Testis (tissue), 3 donors: Measurements from ENCODE around the gene FGFBP3. TPM values are rescaled to one million over a fixed set of nuclear protein-coding genes. Genes with fewer than 3 reads are reported as not detected.

Experiments
- DNase-seq: peaks from one replicate; pipeline ENCODE4 v3.0.0-alpha.2; 2019
- H3K27ac ChIP-seq, 2 donors: fragments of 200-600 bp; sonication (generic); one replicate each; pipeline ENCODE4 v1.5.1; 2019
- H3K27me3 ChIP-seq: fragments of 200-600 bp; sonication (generic); one replicate; pipeline ENCODE4 v1.5.1; 2019
- H3K36me3 ChIP-seq: fragments of 200-600 bp; sonication (generic); one replicate; pipeline ENCODE4 v1.5.1; 2017; ENCODE audit warnings: low read depth; ENCODE audit errors: missing control alignments
- H3K4me1 ChIP-seq: fragments of 200-600 bp; sonication (generic); one replicate; pipeline ENCODE4 v1.5.1; 2019
- H3K4me3 ChIP-seq, 2 donors: fragments of 200-600 bp; sonication (generic); one replicate each; pipeline ENCODE4 v1.5.1; 2017 to 2019
- H3K9me3 ChIP-seq: fragments of 200-600 bp; sonication (generic); one replicate; pipeline ENCODE4 v1.5.1; 2017
- POLR2A ChIP-seq: fragments of 450-650 bp; IDR thresholded peaks from one replicate; pipeline ENCODE4 v1.6.1; 2017; ENCODE audit warnings: antibody characterized with exemption, mild to moderate bottlenecking, moderate library complexity
- WGBS, 2 donors: methylation state at CpG; one replicate each; pipeline ENCODE4 v1.1.5; 2018; 5-methylcytosine and 5-hydroxymethylcytosine counted together
- intact Hi-C: fragments of 100-400 bp; cut with DNase I; formaldehyde crosslinking; loops from one replicate; pipeline ENCODE4 v1.15.1; 2023; ENCODE audit warnings: low total_unique reads
- polyA plus RNA-seq: library from polyadenylated mRNA; stranded (reverse); fragments of 350-450 nt; fragmentation: Illumina TruSeq; extraction: RNeasy Lipid Tissue Mini Kit (QIAGEN cat#74804); gene quantifications from one replicate; pipeline ENCODE4 v1.2.3, GENCODE V29; 2014; ENCODE audit warnings: low read depth, low replicate concordance; ENCODE audit not compliant: insufficient read depth
- total RNA-seq, 2 donors: library from RNA; depleted of rRNA; stranded (reverse); fragments of >200 nt; gene quantifications; one replicate each; pipeline ENCODE4 v1.2.3, GENCODE V29; 2016
- TF ChIP-seq, protein P1 (sequence below), 3 experiments: fragments of 450-650 bp in 2 of 3; fragments of 200-600 bp in 1 of 3; sonication (generic) in 1 of 3; IDR thresholded peaks; one replicate each; pipeline ENCODE4 v1.5.1; 2016 to 2019; ENCODE audit warnings: antibody characterized with exemption in 3 of 3, mild to moderate bottlenecking in 2 of 3, moderate library complexity in 1 of 3

Gene FGFBP3
- total and polyA plus RNA-seq, 3 donors from 2014 or later: 0.82 to 1.4 (median 0.93) TPM

DNA sequence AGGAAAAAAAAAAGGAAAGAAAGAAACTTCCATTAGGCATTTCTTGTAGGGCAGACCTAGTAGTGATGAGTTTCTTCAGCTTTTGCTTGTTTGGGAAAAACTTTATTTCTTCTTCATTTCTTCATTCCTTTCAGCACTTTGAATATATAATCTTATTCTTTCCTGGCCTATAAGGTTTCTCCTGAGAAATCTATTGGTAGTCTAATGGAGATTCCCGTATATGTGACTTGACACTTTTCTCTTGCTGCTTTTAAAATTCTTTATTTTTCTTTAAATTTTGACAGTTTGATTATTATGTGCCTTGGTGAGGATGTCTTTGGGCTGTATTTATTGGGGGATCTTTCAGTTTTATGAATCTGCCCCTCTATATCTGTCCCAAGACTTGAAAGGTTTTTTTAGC lies 10.4 kb upstream of the FGFBP3 start:
- no peak for DNase-seq
- H3K4me3 ChIP-seq: no peak overlapping the region
- no peaks in the 10 kb centered on the region for H3K27me3 ChIP-seq
- intact Hi-C loops: no loop called here
- no peaks in the 10 kb centered on the region for H3K36me3 ChIP-seq
- peaks cover 2% of the 10 kb centered on the region for H3K4me1 ChIP-seq
- WGBS, 2 donors: 83 to 93% methylated on average over 1 of the region's 1 CpG
- no peaks in the 10 kb centered on the region for H3K9me3 ChIP-seq
- TF ChIP-seq POLR2A: no peak
- TF ChIP-seq, protein P1, sequence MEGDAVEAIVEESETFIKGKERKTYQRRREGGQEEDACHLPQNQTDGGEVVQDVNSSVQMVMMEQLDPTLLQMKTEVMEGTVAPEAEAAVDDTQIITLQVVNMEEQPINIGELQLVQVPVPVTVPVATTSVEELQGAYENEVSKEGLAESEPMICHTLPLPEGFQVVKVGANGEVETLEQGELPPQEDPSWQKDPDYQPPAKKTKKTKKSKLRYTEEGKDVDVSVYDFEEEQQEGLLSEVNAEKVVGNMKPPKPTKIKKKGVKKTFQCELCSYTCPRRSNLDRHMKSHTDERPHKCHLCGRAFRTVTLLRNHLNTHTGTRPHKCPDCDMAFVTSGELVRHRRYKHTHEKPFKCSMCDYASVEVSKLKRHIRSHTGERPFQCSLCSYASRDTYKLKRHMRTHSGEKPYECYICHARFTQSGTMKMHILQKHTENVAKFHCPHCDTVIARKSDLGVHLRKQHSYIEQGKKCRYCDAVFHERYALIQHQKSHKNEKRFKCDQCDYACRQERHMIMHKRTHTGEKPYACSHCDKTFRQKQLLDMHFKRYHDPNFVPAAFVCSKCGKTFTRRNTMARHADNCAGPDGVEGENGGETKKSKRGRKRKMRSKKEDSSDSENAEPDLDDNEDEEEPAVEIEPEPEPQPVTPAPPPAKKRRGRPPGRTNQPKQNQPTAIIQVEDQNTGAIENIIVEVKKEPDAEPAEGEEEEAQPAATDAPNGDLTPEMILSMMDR (IDR thresholded peaks at IDR 0.05): no peak
- no peak overlapping the region for H3K27ac ChIP-seq

DNA sequence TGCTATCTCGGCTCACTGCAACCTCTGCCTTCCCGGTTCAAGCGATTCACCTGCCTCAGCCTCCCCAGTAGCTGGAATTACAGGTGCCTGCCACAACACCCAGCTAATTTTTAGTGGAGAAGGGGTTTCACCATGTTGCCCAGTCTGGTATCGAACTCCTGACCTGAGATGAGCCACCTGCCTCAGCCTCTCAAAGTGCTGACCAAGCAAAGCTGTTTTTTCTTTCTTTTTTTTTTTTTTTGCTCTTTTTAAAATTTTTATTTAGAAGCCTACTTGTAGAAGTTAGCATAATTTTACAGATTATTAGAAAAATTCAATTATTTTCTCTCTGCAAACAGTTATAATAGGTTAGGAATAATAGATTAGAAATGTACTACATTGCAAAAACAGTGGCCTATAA lies 1.2 kb upstream of the FGFBP3 start:
- H3K27me3 ChIP-seq: no peaks in the 10 kb centered on the region
- H3K4me1 ChIP-seq: peaks cover 7% of the 10 kb centered on the region
- no peak overlapping the region for H3K27ac ChIP-seq
- H3K36me3 ChIP-seq: no peaks in the 10 kb centered on the region
- WGBS, 2 donors: 52 to 76% methylated on average over 4 of the region's 4 CpGs
- TF ChIP-seq POLR2A: no peak
- TF ChIP-seq, protein P1 (IDR thresholded peaks at IDR 0.05): no peak
- no peak for DNase-seq
- no peaks in the 10 kb centered on the region for H3K9me3 ChIP-seq
- H3K4me3 ChIP-seq: no peak overlapping the region
- intact Hi-C loops: no loop called here

DNA sequence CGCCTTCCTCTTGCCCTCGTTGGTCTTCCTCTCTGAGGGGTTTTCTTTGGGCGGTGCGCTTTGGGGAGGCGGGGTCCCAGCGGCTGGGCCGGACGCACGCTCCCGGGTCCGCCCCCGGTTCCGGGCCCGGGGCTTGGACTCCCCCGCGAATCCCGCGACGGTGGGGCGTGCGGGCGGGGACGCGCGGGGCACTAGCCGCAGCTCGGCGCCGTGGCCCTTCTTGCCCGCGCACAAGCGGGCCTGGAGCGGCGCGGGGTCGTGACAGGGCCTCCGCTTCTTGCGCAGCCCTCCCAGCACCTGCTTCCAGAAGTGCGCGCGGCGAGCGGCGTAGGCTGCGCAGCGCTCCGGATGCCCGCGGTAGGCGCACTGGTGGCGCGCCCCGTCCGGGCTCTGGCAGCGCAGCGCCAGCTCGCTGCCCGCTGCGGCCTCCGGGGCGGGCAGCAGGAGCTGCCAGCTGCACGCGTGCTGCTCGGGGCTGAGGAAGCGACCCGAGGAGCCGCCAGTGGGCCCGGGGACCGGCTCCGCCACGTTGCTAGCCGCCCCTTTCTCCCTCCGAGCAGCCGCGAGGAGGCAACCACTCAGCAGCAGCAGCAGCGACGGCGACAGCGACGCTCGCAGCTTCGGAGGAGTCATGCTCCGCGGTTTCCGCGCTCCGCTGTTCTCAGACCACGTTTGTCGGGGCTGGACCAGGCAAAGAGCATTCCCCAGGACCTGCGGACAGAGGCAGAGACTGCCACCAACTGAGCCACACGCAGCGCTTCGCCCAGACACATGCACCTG lies 759 bp downstream of the FGFBP3 start:
- Histone ChIP-seq H3K36me3 (no peaks in the 10 kb centered on the region), H3K9me3 (no peaks in the 10 kb centered on the region), H3K4me1 (peaks cover 7% of the 10 kb centered on the region), H3K4me3 (peak overlapping the region; percentile 75 to 82), H3K27ac (peak overlapping the region in 1 of 2 donors; percentile 52), H3K27me3 (no peaks in the 10 kb centered on the region)
- peak; percentile 83 for DNase-seq
- TF ChIP-seq, protein P1 (IDR thresholded peaks at IDR 0.05): peak in 1 of 3 experiments; percentile 21
- TF ChIP-seq POLR2A: no peak
- intact Hi-C loops: loop anchor here (5.0 kb wide), 1 partner anchor 151 kb away; no protein-coding TSS in a partner anchor
- 0 to 1% methylated on average over 2 to 59 of the region's 93 CpGs for WGBS, 2 donors

DNA sequence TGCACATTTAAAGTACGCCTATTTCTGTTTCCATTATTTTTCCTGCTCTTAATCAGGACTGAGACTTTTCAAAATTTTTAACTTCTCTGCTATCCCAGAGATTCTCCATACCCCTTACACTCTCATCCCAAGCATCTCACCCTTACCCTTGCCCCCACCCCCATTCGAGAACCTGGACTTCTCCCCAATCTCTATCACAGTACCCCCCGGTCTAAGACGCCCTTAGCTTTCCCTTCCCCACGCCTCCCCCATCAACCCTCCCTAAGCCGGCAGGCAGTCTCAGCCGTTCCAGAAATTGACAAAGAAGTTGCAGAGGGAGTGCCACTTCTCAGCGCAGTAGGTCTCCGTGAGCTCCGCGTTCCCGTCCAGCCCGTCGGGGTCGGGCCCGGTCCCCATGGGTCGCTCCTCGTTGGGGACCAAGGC lies 1.4 kb downstream of the FGFBP3 start:
- no peaks in the 10 kb centered on the region for H3K9me3 ChIP-seq
- TF ChIP-seq, protein P1 (IDR thresholded peaks at IDR 0.05): no peak
- TF ChIP-seq POLR2A: no peak
- 4% methylated on average over 14 to 18 of the region's 18 CpGs for WGBS, 2 donors
- peaks cover 7% of the 10 kb centered on the region for H3K4me1 ChIP-seq
- no peaks in the 10 kb centered on the region for H3K36me3 ChIP-seq
- no peak for DNase-seq
- peak overlapping the region in 1 of 2 donors; percentile 52 for H3K27ac ChIP-seq
- intact Hi-C loops: loop anchor here (5.0 kb wide), 1 partner anchor 151 kb away; no protein-coding TSS in a partner anchor
- no peaks in the 10 kb centered on the region for H3K27me3 ChIP-seq
- peak overlapping the region; percentile 75 to 82 for H3K4me3 ChIP-seq
